Stomach (tissue), 9 donors: ENCODE data around the gene CYFIP1. TPM values are rescaled to one million over a fixed set of nuclear protein-coding genes. Genes with fewer than 3 reads are reported as not detected.

ENCODE experiments used
- DNase-seq, 2 donors: peaks; one replicate each; pipeline versions ENCODE4 v3.0.0 to v3.0.0-alpha.2; 2013 to 2019
- H3K27ac ChIP-seq, 5 donors: fragments of 200-600 bp in 4 of 5; sonication (generic) in 4 of 5; one replicate each; pipeline ENCODE4 v1.5.1; 2013 to 2019; ENCODE audit warnings: mild to moderate bottlenecking in 1 of 5, moderate library complexity in 1 of 5
- H3K27me3 ChIP-seq, 3 donors: fragments of 200-600 bp; sonication (generic); one replicate each; pipeline ENCODE4 v1.5.1; 2017 to 2019; ENCODE audit warnings: mixed run types in 1 of 3
- H3K36me3 ChIP-seq, 4 donors: fragments of 200-600 bp; sonication (generic); 1 replicate in 3 of 4; 2 replicates in 1 of 4; pipeline ENCODE4 v1.5.1; 2016 to 2019
- H3K4me1 ChIP-seq, 4 donors: fragments of 200-600 bp; sonication (generic); one replicate each; pipeline ENCODE4 v1.5.1; 2016 to 2019
- H3K4me3 ChIP-seq, 4 donors: fragments of 200-600 bp; sonication (generic) in 3 of 4; one replicate each; pipeline ENCODE4 v1.5.1; 2016 to 2019; ENCODE audit warnings: mild to moderate bottlenecking in 1 of 4
- H3K9me3 ChIP-seq, 4 donors: fragments of 200-600 bp; sonication (generic); one replicate each; pipeline ENCODE4 v1.5.1; 2016 to 2019
- CTCF ChIP-seq, 7 experiments: fragments of 450-650 bp in 4 of 7; fragments of 200-600 bp in 3 of 7; sonication (generic) in 3 of 7; IDR thresholded peaks; one replicate each; pipeline ENCODE4 v1.5.1; 2016 to 2019; ENCODE audit warnings: antibody characterized with exemption in 7 of 7, control low read depth in 2 of 7, mild to moderate bottlenecking in 1 of 7
- EP300 ChIP-seq: sonication (generic); formaldehyde crosslinking; IDR thresholded peaks from one replicate; pipeline ENCODE4 v1.6.1; 2017; ENCODE audit warnings: antibody characterized with exemption
- POLR2A ChIP-seq, 4 donors: fragments of 450-650 bp; IDR thresholded peaks; one replicate each; pipeline ENCODE4 v1.6.1; 2016; ENCODE audit warnings: antibody characterized with exemption in 4 of 4, control low read depth in 2 of 4, mild to moderate bottlenecking in 1 of 4, moderate library complexity in 1 of 4
- POLR2AphosphoS5 ChIP-seq, 3 donors: sonication (generic); formaldehyde crosslinking; IDR thresholded peaks; one replicate each; pipeline ENCODE4 v1.6.1; 2016; ENCODE audit warnings: antibody characterized with exemption in 3 of 3
- WGBS, 5 donors: extraction: QIAGEN DNeasy Blood & Tissue Kit in 3 of 5; methylation state at CpG; one replicate each; pipeline versions ENCODE4 v1.1.5 to v1.1.7; 2013 to 2018; 5-methylcytosine and 5-hydroxymethylcytosine counted together
- intact Hi-C: fragments of 100-400 bp; cut with DNase I; formaldehyde crosslinking; loops from one replicate; pipeline ENCODE4 v1.15.1; 2023; ENCODE audit warnings: low total_unique reads
- polyA plus RNA-seq, 3 donors: library from polyadenylated mRNA; stranded (reverse); fragments of 200-250 nt; gene quantifications; one replicate each; pipeline ENCODE4 v1.2.3, GENCODE V29; 2013
- total RNA-seq, 5 donors: library from RNA; depleted of rRNA; stranded (reverse); fragments of >200 nt; gene quantifications; one replicate each; pipeline versions ENCODE4 v1.1.0 to v1.2.3, GENCODE V29; 2014 to 2016
- donor health status: healthy with polysubstance abuse.
- donor health status: Bipolar disorder and iron deficiency.
- donor health status: healthy.

Gene CYFIP1
- total and polyA plus RNA-seq, 8 donors: 21.8 to 214 (median 61.6) TPM

- peaks cover 48 to 91% (median 84%) of the 10 kb centered on the region in 4 donors for H3K36me3 ChIP-seq
- 92 to 96% (median 95%) methylated on average over 23 to 25 of the region's 25 CpGs for WGBS, 5 donors
- intact Hi-C loops: no loop called here
- no peaks in the 10 kb centered on the region for H3K9me3 ChIP-seq
- H3K27me3 ChIP-seq: no peaks in the 10 kb centered on the region
- no peak for DNase-seq
- H3K4me1 ChIP-seq: peaks cover 0 to 3% (median 0%) of the 10 kb centered on the region in 4 donors
- H3K27ac ChIP-seq: no peak overlapping the region
- no peak overlapping the region for H3K4me3 ChIP-seq
- no peak for TF ChIP-seq EP300
- TF ChIP-seq POLR2A (IDR thresholded peaks at IDR 0.05): no peak
- TF ChIP-seq POLR2AphosphoS5 (IDR thresholded peaks at IDR 0.05): no peak
- TF ChIP-seq CTCF (IDR thresholded peaks at IDR 0.05): no peak
Observed at GRCh38 chr15:22918596-22919140, 61.5 kb downstream of the CYFIP1 start.

- intact Hi-C loops: no loop called here
- H3K4me1 ChIP-seq: peaks cover 0 to 3% (median 0%) of the 10 kb centered on the region in 4 donors
- no peak overlapping the region for H3K4me3 ChIP-seq
- no peak for DNase-seq
- H3K27me3 ChIP-seq: no peaks in the 10 kb centered on the region
- H3K36me3 ChIP-seq: peaks cover 51 to 90% (median 82%) of the 10 kb centered on the region in 4 donors
- H3K27ac ChIP-seq: no peak overlapping the region
- no peaks in the 10 kb centered on the region for H3K9me3 ChIP-seq
- WGBS, 5 donors: 89 to 94% (median 90%) methylated on average over 7 to 9 of the region's 9 CpGs
- TF ChIP-seq POLR2AphosphoS5 (IDR thresholded peaks at IDR 0.05) (no peak), CTCF (IDR thresholded peaks at IDR 0.05) (no peak), POLR2A (IDR thresholded peaks at IDR 0.05) (no peak), EP300 (no peak)
Observed at GRCh38 chr15:22918056-22918455, 62.1 kb downstream of the CYFIP1 start.

- no peak for DNase-seq
- intact Hi-C loops: no loop called here
- H3K27ac ChIP-seq: no peak overlapping the region
- no peak for TF ChIP-seq POLR2AphosphoS5 (IDR thresholded peaks at IDR 0.05)
- TF ChIP-seq EP300: no peak
- no peak for TF ChIP-seq POLR2A (IDR thresholded peaks at IDR 0.05)
- TF ChIP-seq CTCF (IDR thresholded peaks at IDR 0.05): no peak
- peaks cover 56 to 91% (median 82%) of the 10 kb centered on the region in 4 donors for H3K36me3 ChIP-seq
- H3K4me3 ChIP-seq: no peak overlapping the region
- H3K27me3 ChIP-seq: no peaks in the 10 kb centered on the region
- no peaks in the 10 kb centered on the region for H3K9me3 ChIP-seq
- 94 to 97% (median 95%) methylated on average over 17 to 18 of the region's 18 CpGs for WGBS, 5 donors
- H3K4me1 ChIP-seq: peaks cover 0 to 3% (median 0%) of the 10 kb centered on the region in 4 donors
Observed at GRCh38 chr15:22917556-22917955, 62.6 kb downstream of the CYFIP1 start.

- no peaks in the 10 kb centered on the region for H3K9me3 ChIP-seq
- intact Hi-C loops: no loop called here
- no peak overlapping the region for H3K4me3 ChIP-seq
- H3K36me3 ChIP-seq: peaks cover 64 to 93% (median 82%) of the 10 kb centered on the region in 4 donors
- DNase-seq: no peak
- no peaks in the 10 kb centered on the region for H3K4me1 ChIP-seq
- TF ChIP-seq EP300 (no peak), POLR2AphosphoS5 (IDR thresholded peaks at IDR 0.05) (no peak), CTCF (IDR thresholded peaks at IDR 0.05) (no peak)
- no peaks in the 10 kb centered on the region for H3K27me3 ChIP-seq
- WGBS, 5 donors: 93 to 96% (median 95%) methylated on average over 36 of the region's 36 CpGs
- H3K27ac ChIP-seq: no peak overlapping the region
Observed at GRCh38 chr15:22916606-22917350, 63.4 kb downstream of the CYFIP1 start.
